ENCODE data around the gene ZNF260.
"Not testable (repeated sequence)": the region's sequence is repeated elsewhere in the genome, so short reads cannot be mapped to it uniquely, and the experiment has no call there.

Gene ZNF260

GRCh38 chr19:36528194-36528920 lies at the start of gene ZNF260:
TSS of gene ZNF260 (minus strand) at chr19:36528271. CDS start at chr19:36515238, 13,033 bp downstream.
- peak; percentile 90 for DNase-seq (ENCODE audit: low read depth, low spot score)

- no peak for DNase-seq (ENCODE audit: low read depth, low spot score)
Observed at GRCh38 chr19:36577271-36577996, 49.4 kb upstream of the ZNF260 start.

GRCh38 chr19:36574741-36575140 lies 46.7 kb upstream of the ZNF260 start:
- DNase-seq (ENCODE audit: low read depth, low spot score) = no peak

- DNase-seq (ENCODE audit: low read depth, low spot score) = no peak
Observed at GRCh38 chr19:36573895-36574720, 46.0 kb upstream of the ZNF260 start.

GRCh38 chr19:36573020-36573894 lies 45.2 kb upstream of the ZNF260 start, which contains the start of gene ZNF529:
TSS of gene ZNF529 (minus strand) at chr19:36573292. CDS start at chr19:36572346, 946 bp downstream.
- peak; percentile 54 for DNase-seq (ENCODE audit: low read depth, low spot score)

GRCh38 chr19:36572593-36573019 lies 44.5 kb upstream of the ZNF260 start:
- no peak for DNase-seq (ENCODE audit: low read depth, low spot score)

- no peak for DNase-seq (ENCODE audit: low read depth, low spot score)
Observed at GRCh38 chr19:36564391-36564790, 36.3 kb upstream of the ZNF260 start.

GRCh38 chr19:36547001-36547732 lies 19.1 kb upstream of the ZNF260 start:
- no peak for DNase-seq (ENCODE audit: low read depth, low spot score)

- DNase-seq (ENCODE audit: low read depth, low spot score) = peak; percentile 25
Observed at GRCh38 chr19:36528921-36529518, 949 bp upstream of the ZNF260 start.

GRCh38 chr19:36527873-36528193 lies 238 bp downstream of the ZNF260 start:
- no peak for DNase-seq (ENCODE audit: low read depth, low spot score)

GRCh38 chr19:36527341-36527740 lies 730 bp downstream of the ZNF260 start:
- DNase-seq (ENCODE audit: low read depth, low spot score) = no peak

- no peak for DNase-seq (ENCODE audit: low read depth, low spot score)
Observed at GRCh38 chr19:36526581-36526980, 1.5 kb downstream of the ZNF260 start.

- DNase-seq (ENCODE audit: low read depth, low spot score) = no peak
Observed at GRCh38 chr19:36524617-36525016, 3.5 kb downstream of the ZNF260 start.

- DNase-seq (ENCODE audit: low read depth, low spot score) = no peak
Observed at GRCh38 chr19:36514012-36514612, 14.0 kb downstream of the ZNF260 start.

GRCh38 chr19:36508325-36508724 lies 19.7 kb downstream of the ZNF260 start:
- DNase-seq (ENCODE audit: low read depth, low spot score) = no peak

- DNase-seq (ENCODE audit: low read depth, low spot score) = no peak
Observed at GRCh38 chr19:36501973-36502372, 26.1 kb downstream of the ZNF260 start.

GRCh38 chr19:36497001-36497400 lies 31.1 kb downstream of the ZNF260 start:
- DNase-seq (ENCODE audit: low read depth, low spot score) = no peak

GRCh38 chr19:36492689-36493453 lies 35.2 kb downstream of the ZNF260 start:
- DNase-seq (ENCODE audit: low read depth, low spot score) = not testable (repeated sequence)

GRCh38 chr19:36490846-36491245 lies 37.2 kb downstream of the ZNF260 start:
- not testable (repeated sequence) for DNase-seq (ENCODE audit: low read depth, low spot score)
